Measurements from ENCODE around the gene APC2. TPM values are rescaled to one million over a fixed set of nuclear protein-coding genes. Genes with fewer than 3 reads are reported as not detected.

APC2 gene
- total RNA-seq, 1 donor from 2014 or later = 0.47 TPM

- no peak for DNase-seq (ENCODE audit: extremely low read depth, low read depth, low spot score)
Observed at GRCh38 chr19:1465191-1466016, 15.5 kb downstream of the APC2 start.

- DNase-seq (ENCODE audit: extremely low read depth, low read depth, low spot score) = no peak
Observed at GRCh38 chr19:1466018-1466460, 16.1 kb downstream of the APC2 start.

- DNase-seq (ENCODE audit: extremely low read depth, low read depth, low spot score) = no peak
Observed at GRCh38 chr19:1466461-1467214, 16.7 kb downstream of the APC2 start.

GRCh38 chr19:1467215-1467489 is 17.2 kb downstream of the APC2 start:
- DNase-seq (ENCODE audit: extremely low read depth, low read depth, low spot score) = no peak

- no peak for DNase-seq (ENCODE audit: extremely low read depth, low read depth, low spot score)
Observed at GRCh38 chr19:1467490-1468273, 17.8 kb downstream of the APC2 start.

- DNase-seq (ENCODE audit: extremely low read depth, low read depth, low spot score) = no peak
Observed at GRCh38 chr19:1468274-1468820, 18.4 kb downstream of the APC2 start.

- DNase-seq (ENCODE audit: extremely low read depth, low read depth, low spot score) = no peak
Observed at GRCh38 chr19:1468821-1469254, 18.9 kb downstream of the APC2 start.

- DNase-seq (ENCODE audit: extremely low read depth, low read depth, low spot score) = no peak
Observed at GRCh38 chr19:1469255-1470054, 19.5 kb downstream of the APC2 start.

GRCh38 chr19:1470055-1470304 is 20.1 kb downstream of the APC2 start:
- DNase-seq (ENCODE audit: extremely low read depth, low read depth, low spot score) = no peak

GRCh38 chr19:1470305-1471009 is 20.5 kb downstream of the APC2 start:
- no peak for DNase-seq (ENCODE audit: extremely low read depth, low read depth, low spot score)

- no peak for DNase-seq (ENCODE audit: extremely low read depth, low read depth, low spot score)
Observed at GRCh38 chr19:1471010-1471514, 21.1 kb downstream of the APC2 start.

GRCh38 chr19:1471515-1472160 is 21.7 kb downstream of the APC2 start:
- no peak for DNase-seq (ENCODE audit: extremely low read depth, low read depth, low spot score)

- DNase-seq (ENCODE audit: extremely low read depth, low read depth, low spot score) = no peak
Observed at GRCh38 chr19:1472231-1473084, 22.5 kb downstream of the APC2 start.

- no peak for DNase-seq (ENCODE audit: extremely low read depth, low read depth, low spot score)
Observed at GRCh38 chr19:1473085-1473851, 23.3 kb downstream of the APC2 start.

GRCh38 chr19:1474011-1474764 is 24.3 kb downstream of the APC2 start:
- no peak for DNase-seq (ENCODE audit: extremely low read depth, low read depth, low spot score)

GRCh38 chr19:1474765-1475351 is 24.9 kb downstream of the APC2 start:
- DNase-seq (ENCODE audit: extremely low read depth, low read depth, low spot score) = no peak

Measured in glomerular endothelial cell (primary cell).